IMR-90 (cell line): Measurements from ENCODE around the gene OR51A7. TPM values are rescaled to one million over a fixed set of nuclear protein-coding genes. Genes with fewer than 3 reads are reported as not detected.

Experiments
- ATAC-seq: fragments of 200-7000 bp; cut with Tn5 transposase; 2 replicates; pipeline ENCODE4 v1.9.1; 2020; ENCODE audit warnings: low read depth, mild to moderate bottlenecking, moderate library complexity
- BruUV-seq: library from RNA; stranded (reverse); fragments of 400-500 nt; replicated peaks from 2 replicates; lab custom pipeline; 2021; lab: Mats Ljungman, UMichigan
- CTCF ChIA-PET: fragments of 300-600 bp; formaldehyde crosslinking; extraction: SDS; loops from one replicate; lab custom pipeline; 2021; ENCODE audit warnings: antibody characterized with exemption; lab: Yijun Ruan, JAX
- POLR2A ChIA-PET: fragments of 300-600 bp; sonication (Branson Sonifier 250); formaldehyde crosslinking; loops from one replicate; lab custom pipeline; 2022; ENCODE audit warnings: antibody characterized with exemption; ENCODE audit not compliant: unreplicated experiment; lab: Charles Lee
- DNase-seq: peaks from one replicate; pipeline ENCODE4 v3.0.0; 2013
- H2AFZ ChIP-seq: replicated peaks from 2 replicates; pipeline ENCODE3; 2013; ENCODE audit warnings: low read length, mild to moderate bottlenecking; ENCODE audit not compliant: poor library complexity
- H2AK5ac ChIP-seq: 2 replicates; pipeline ENCODE4 v1.6.1; 2013; ENCODE audit warnings: low read depth, low read length, inconsistent platforms
- H2AK9ac ChIP-seq: replicated peaks from 2 replicates; pipeline ENCODE3; 2013; ENCODE audit warnings: mild to moderate bottlenecking, low read depth, low read length, moderate library complexity; ENCODE audit not compliant: poor library complexity
- H2BK120ac ChIP-seq: 2 replicates; pipeline ENCODE4 v1.6.1; 2013; ENCODE audit warnings: low read depth, low read length, inconsistent platforms
- H2BK15ac ChIP-seq: 3 replicates; pipeline ENCODE4 v1.6.1; 2013; ENCODE audit warnings: low read depth, low read length, inconsistent platforms
- H2BK20ac ChIP-seq: 2 replicates; pipeline ENCODE4 v1.6.1; 2013; ENCODE audit warnings: low read depth, mild to moderate bottlenecking, inconsistent platforms, low read length, moderate library complexity
- H2BK5ac ChIP-seq: 2 replicates; pipeline ENCODE4 v1.6.1; 2013; ENCODE audit warnings: mild to moderate bottlenecking, low read depth, low read length, inconsistent platforms; ENCODE audit not compliant: poor library complexity, severe bottlenecking
- H3K14ac ChIP-seq: replicated peaks from 2 replicates; pipeline ENCODE4 v1.6.1; 2013; ENCODE audit warnings: low read depth, low read length, inconsistent platforms
- H3K18ac ChIP-seq: 2 replicates; pipeline ENCODE4 v1.6.1; 2013; ENCODE audit warnings: low read depth, low read length, control low read depth
- H3K23ac ChIP-seq: 2 replicates; pipeline ENCODE4 v1.6.1; 2013; ENCODE audit warnings: low read depth, low read length, inconsistent platforms
- H3K27ac ChIP-seq: 2 replicates; pipeline ENCODE4 v1.5.1; 2013; ENCODE audit warnings: mild to moderate bottlenecking, control low read depth, low read length; ENCODE audit not compliant: insufficient read depth
- H3K27me3 ChIP-seq: 2 replicates; pipeline ENCODE4 v1.6.1; 2013; ENCODE audit warnings: low read length; ENCODE audit not compliant: control insufficient read depth, insufficient read depth
- H3K36me3 ChIP-seq: 2 replicates; pipeline ENCODE4 v1.6.1; 2013; ENCODE audit warnings: low read length, mixed read lengths; ENCODE audit not compliant: control insufficient read depth, insufficient read depth
- H3K4ac ChIP-seq: 2 replicates; pipeline ENCODE4 v1.6.1; 2013; ENCODE audit warnings: low read depth, low read length, inconsistent platforms
- H3K4me1 ChIP-seq: 2 replicates; pipeline ENCODE4 v1.6.1; 2013; ENCODE audit warnings: low read length, mixed read lengths; ENCODE audit not compliant: control insufficient read depth, insufficient read depth
- H3K4me2 ChIP-seq: 2 replicates; pipeline ENCODE4 v1.6.1; 2013; ENCODE audit warnings: low read depth, mild to moderate bottlenecking, control low read depth, low read length, moderate library complexity
- H3K4me3 ChIP-seq: 2 replicates; pipeline ENCODE4 v1.5.1; 2013; ENCODE audit warnings: low read depth, mild to moderate bottlenecking, control low read depth, low read length, moderate library complexity; ENCODE audit not compliant: insufficient read depth
- H3K56ac ChIP-seq: 2 replicates; pipeline ENCODE4 v1.6.1; 2013; ENCODE audit warnings: low read length, inconsistent platforms; ENCODE audit not compliant: insufficient read depth; ENCODE audit errors: extremely low read depth
- H3K79me1 ChIP-seq, 2 experiments: 2 replicates each; pipeline ENCODE4 v1.6.1; 2013; ENCODE audit warnings: low read length in 2 of 2, inconsistent platforms in 1 of 2, low read depth in 1 of 2
- H3K9ac ChIP-seq: 2 replicates; pipeline ENCODE4 v1.6.1; 2013; ENCODE audit warnings: low read depth, low read length, control low read depth
- H3K9me1 ChIP-seq: 2 replicates; pipeline ENCODE4 v1.6.1; 2013; ENCODE audit warnings: low read length, inconsistent platforms; ENCODE audit not compliant: insufficient read depth
- H3K9me3 ChIP-seq: 2 replicates; pipeline ENCODE4 v1.6.1; 2013; ENCODE audit warnings: low read length; ENCODE audit not compliant: control insufficient read depth, insufficient read depth
- H4K20me1 ChIP-seq: 2 replicates; pipeline ENCODE4 v1.6.1; 2013; ENCODE audit warnings: low read length, inconsistent platforms; ENCODE audit not compliant: insufficient read depth
- H4K5ac ChIP-seq: 2 replicates; pipeline ENCODE4 v1.6.1; 2013; ENCODE audit warnings: mild to moderate bottlenecking, low read depth, low read length, control low read depth
- H4K8ac ChIP-seq, 2 experiments: 2 replicates each; pipeline ENCODE4 v1.6.1; 2013; ENCODE audit warnings: low read depth in 2 of 2, low read length in 2 of 2, control low read depth in 1 of 2, inconsistent platforms in 1 of 2
- H4K91ac ChIP-seq: 2 replicates; pipeline ENCODE4 v1.6.1; 2013; ENCODE audit warnings: low read depth, low read length, inconsistent platforms; ENCODE audit not compliant: insufficient read depth
- MAFK ChIP-seq: IDR thresholded peaks from 2 replicates; pipeline ENCODE4 v1.6.1; 2012; ENCODE audit warnings: low read depth, low read length, improper control_type of control experiment
- RAD21 ChIP-seq: IDR thresholded peaks from 2 replicates; pipeline ENCODE4 v1.6.1; 2012; ENCODE audit warnings: low read length, improper control_type of control experiment
- WGBS, 2 experiments: methylation state at CpG; one replicate each; pipeline versions ENCODE4 v1.1.5 to v1.1.7; 2013; ENCODE audit warnings: missing lambda C conversion rate in 2 of 2; ENCODE audit not compliant: insufficient read length in 1 of 2; ENCODE audit errors: extremely low coverage in 2 of 2; 5-methylcytosine and 5-hydroxymethylcytosine counted together
- dilution Hi-C: fragments of 300-500 bp; cut with HindIII; formaldehyde crosslinking; loops from one replicate; pipeline ENCODE4 v1.14.3; 2018; ENCODE audit warnings: low sequenced_read_pairs; ENCODE audit not compliant: unreplicated experiment
- in situ Hi-C: fragments of 300-500 bp; cut with MboI; formaldehyde crosslinking; loops from 3 replicates; pipeline ENCODE4 v1.14.3; 2019; ENCODE audit warnings: low sequenced_read_pairs, inconsistent platforms, mixed read lengths
- intact Hi-C: fragments of 100-400 bp; cut with micrococcal nuclease; formaldehyde crosslinking; loops from 2 replicates; pipeline ENCODE4 v1.10.0; 2022
- polyA plus RNA-seq, 3 experiments: library from polyadenylated mRNA; depleted of rRNA; stranded (reverse); fragments of >200 nt; gene quantifications; 2 replicates each; pipeline ENCODE4 v1.2.3, GENCODE V29; 2012; ENCODE audit warnings: low replicate concordance in 1 of 3
- total RNA-seq: library from RNA; depleted of rRNA; stranded (reverse); fragments of >200 nt; gene quantifications from 2 replicates; pipeline ENCODE4 v1.2.3, GENCODE V29; 2012

The OR51A7 gene
- total and polyA plus RNA-seq, 2 of the 4 experiments (the other 2 are of a cell fraction) = not detected

DNA sequence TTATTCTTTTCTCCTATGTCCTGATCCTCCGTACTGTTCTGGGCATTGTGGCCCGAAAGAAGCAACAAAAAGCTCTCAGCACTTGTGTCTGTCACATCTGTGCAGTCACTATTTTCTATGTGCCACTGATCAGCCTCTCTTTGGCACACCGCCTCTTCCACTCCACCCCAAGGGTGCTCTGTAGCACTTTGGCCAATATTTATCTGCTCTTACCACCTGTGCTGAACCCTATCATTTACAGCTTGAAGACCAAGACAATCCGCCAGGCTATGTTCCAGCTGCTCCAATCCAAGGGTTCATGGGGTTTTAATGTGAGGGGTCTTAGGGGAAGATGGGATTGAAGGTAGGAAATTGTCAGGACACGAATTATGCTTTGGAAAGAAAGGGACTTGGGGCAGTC is 21.0 kb upstream of the OR51A7 start:
- no peaks in the 10 kb centered on the region for H3K9me3 ChIP-seq
- H3K23ac ChIP-seq = no peak overlapping the region
- DNase-seq (no peak), ATAC-seq (no peak)
- H3K79me1 ChIP-seq = no peaks in the 10 kb centered on the region
- BruUV-seq = no TSS peak
- H2BK20ac ChIP-seq = no peak overlapping the region
- peaks cover 5% of the 10 kb centered on the region for H3K9me1 ChIP-seq
- no peak for TF ChIP-seq MAFK
- TF ChIP-seq RAD21 = no peak
- H3K4me2 ChIP-seq = no peak overlapping the region
- H4K20me1 ChIP-seq = no peaks in the 10 kb centered on the region
- in situ Hi-C loops = no loop called here
- H4K91ac ChIP-seq = no peak overlapping the region; the same call in 1 of the 2 replicates
- CTCF ChIA-PET = no interaction called here
- no peak overlapping the region for H2AFZ ChIP-seq
- no peak overlapping the region for H4K5ac ChIP-seq
- H3K4me1 ChIP-seq = peaks cover 2% of the 10 kb centered on the region; the same call in 1 of the 2 replicates
- H3K27me3 ChIP-seq = no peaks in the 10 kb centered on the region
- intact Hi-C loops = no loop called here
- H3K14ac ChIP-seq = no peak overlapping the region
- 92% methylated on average over 2 of the region's 5 CpGs; no CpG with 5 or more reads in 1 of the 2 experiments for WGBS, 2 experiments
- no peak overlapping the region for H3K27ac ChIP-seq
- no peak overlapping the region for H2BK15ac ChIP-seq
- H3K36me3 ChIP-seq = no peaks in the 10 kb centered on the region
- dilution Hi-C loops = no loop called here
- no peak overlapping the region for H3K18ac ChIP-seq
- H3K4ac ChIP-seq = no peak overlapping the region; the same call in 1 of the 2 replicates
- no peak overlapping the region for H4K8ac ChIP-seq
- no peak overlapping the region for H2AK9ac ChIP-seq
- H2BK120ac ChIP-seq = no peak overlapping the region
- no peak overlapping the region for H3K56ac ChIP-seq
- no peak overlapping the region for H2AK5ac ChIP-seq
- POLR2A ChIA-PET = no interaction called here
- no peak overlapping the region for H3K4me3 ChIP-seq
- H3K9ac ChIP-seq = no peak overlapping the region
- no peak overlapping the region for H2BK5ac ChIP-seq
